Kidney (tissue), 14 donors: ENCODE data around the gene SLAMF9. TPM values are rescaled to one million over a fixed set of nuclear protein-coding genes. Genes with fewer than 3 reads are reported as not detected.

ENCODE experiments used
- DNase-seq, 5 donors: peaks; one replicate each; pipeline ENCODE4 v3.0.0-alpha.2; 2013 to 2020
- FAIRE-seq: peaks from 2 replicates; lab custom pipeline; 2012; peaks lifted over from hg19 to GRCh38; lab: Jason Lieb, UNC
- H3K27ac ChIP-seq, 2 donors: one replicate each; pipeline ENCODE4 v1.7.0; 2013; ENCODE audit warnings: low read depth in 2 of 2, low read length in 2 of 2, inconsistent platforms in 1 of 2
- H3K27me3 ChIP-seq: one replicate; pipeline ENCODE4 v1.7.1; 2013; ENCODE audit warnings: low read length, inconsistent platforms; ENCODE audit not compliant: control insufficient read depth, insufficient read depth
- H3K36me3 ChIP-seq, 3 donors: one replicate each; pipeline versions ENCODE4 v1.7.0 to v1.7.1; 2013; ENCODE audit warnings: low read length in 3 of 3, control low read depth in 1 of 3, inconsistent platforms in 1 of 3; ENCODE audit not compliant: insufficient read depth in 3 of 3, control insufficient read depth in 2 of 3
- H3K4me1 ChIP-seq, 3 donors: one replicate each; pipeline versions ENCODE4 v1.7.0 to v1.7.1; 2013; ENCODE audit warnings: low read length in 3 of 3, inconsistent platforms in 1 of 3, low read depth in 1 of 3; ENCODE audit not compliant: control insufficient read depth in 2 of 3, insufficient read depth in 2 of 3
- H3K4me3 ChIP-seq, 3 donors: one replicate each; pipeline versions ENCODE4 v1.7.0 to v1.8.1; 2013; ENCODE audit warnings: low read length in 3 of 3, control low read depth in 1 of 3, inconsistent platforms in 1 of 3
- H3K9ac ChIP-seq, 3 donors: one replicate each; pipeline versions ENCODE4 v1.7.0 to v1.7.1; 2013; ENCODE audit warnings: low read length in 3 of 3, control low read depth in 1 of 3, inconsistent platforms in 1 of 3
- H3K9me3 ChIP-seq, 3 donors: one replicate each; pipeline versions ENCODE4 v1.7.0 to v1.7.1; 2013; ENCODE audit warnings: low read length in 3 of 3, control low read depth in 1 of 3, inconsistent platforms in 1 of 3; ENCODE audit not compliant: control insufficient read depth in 2 of 3, insufficient read depth in 1 of 3
- intact Hi-C: fragments of 100-400 bp; cut with DNase I; formaldehyde crosslinking; loops from one replicate; pipeline ENCODE4 v1.11.1; 2022
- polyA plus RNA-seq: library from polyadenylated mRNA; stranded (reverse); fragments of 350-450 nt; fragmentation: Illumina TruSeq; extraction: RNeasy Lipid Tissue Mini Kit (QIAGEN cat#74804); gene quantifications from one replicate; pipeline ENCODE4 v1.2.3, GENCODE V29; 2014; ENCODE audit warnings: low read depth, low replicate concordance; ENCODE audit not compliant: insufficient read depth
- total RNA-seq: library from RNA; stranded (reverse); fragmentation: NEBNext Ultra II Directional; extraction: Animal tissue kit (Norgen Biotek cat#: 25700); gene quantifications from one replicate; pipeline ENCODE4 v1.2.1, GENCODE V29; 2021
- TF ChIP-seq, protein P1 (sequence below): IDR thresholded peaks from 3 replicates; pipeline ENCODE4 v1.5.1; 2012; ENCODE audit warnings: mild to moderate bottlenecking, moderate library complexity, borderline replicate concordance; ENCODE audit not compliant: insufficient read depth; ENCODE audit errors: extremely low read depth
- donor health status: control.
- donor health status: control.
- donor health status: control.
- donor health status: control.
- donor health status: control.
- donor health status: DM: yes; HTN: yes; CAD: no.
- donor health status: Normal renal cell carcinoma (clear cell type).

The SLAMF9 gene
- total and polyA plus RNA-seq, 2 donors from 2014 or later, result not detected

DNA sequence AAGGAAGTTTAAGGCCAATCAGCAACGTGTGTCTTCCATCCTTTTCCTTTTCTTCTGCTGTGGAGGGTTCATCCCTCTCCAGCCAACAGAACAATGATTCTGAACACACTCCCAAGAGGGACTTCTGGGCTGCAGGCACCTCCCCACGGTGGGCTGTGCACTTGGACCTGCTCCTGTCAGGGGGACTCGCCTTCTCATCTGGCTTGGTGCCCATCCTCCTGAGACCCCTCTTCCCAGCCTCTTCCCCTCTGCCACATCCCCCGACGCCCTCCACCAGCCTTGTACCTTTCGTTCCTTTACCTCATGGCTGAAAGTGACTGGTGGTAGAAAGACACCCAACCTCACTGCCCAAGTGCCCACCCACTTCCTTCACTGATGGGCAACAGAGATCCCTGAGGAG lies 26.0 kb upstream of the SLAMF9 start:
- no peak for DNase-seq
- intact Hi-C loops, result no loop called here
- Histone ChIP-seq H3K9ac (no peak overlapping the region), H3K4me1 (no peaks in the 10 kb centered on the region), H3K27ac (no peak overlapping the region), H3K36me3 (no peaks in the 10 kb centered on the region), H3K9me3 (no peaks in the 10 kb centered on the region), H3K4me3 (no peak overlapping the region), H3K27me3 (no peaks in the 10 kb centered on the region)
- TF ChIP-seq, protein P1, sequence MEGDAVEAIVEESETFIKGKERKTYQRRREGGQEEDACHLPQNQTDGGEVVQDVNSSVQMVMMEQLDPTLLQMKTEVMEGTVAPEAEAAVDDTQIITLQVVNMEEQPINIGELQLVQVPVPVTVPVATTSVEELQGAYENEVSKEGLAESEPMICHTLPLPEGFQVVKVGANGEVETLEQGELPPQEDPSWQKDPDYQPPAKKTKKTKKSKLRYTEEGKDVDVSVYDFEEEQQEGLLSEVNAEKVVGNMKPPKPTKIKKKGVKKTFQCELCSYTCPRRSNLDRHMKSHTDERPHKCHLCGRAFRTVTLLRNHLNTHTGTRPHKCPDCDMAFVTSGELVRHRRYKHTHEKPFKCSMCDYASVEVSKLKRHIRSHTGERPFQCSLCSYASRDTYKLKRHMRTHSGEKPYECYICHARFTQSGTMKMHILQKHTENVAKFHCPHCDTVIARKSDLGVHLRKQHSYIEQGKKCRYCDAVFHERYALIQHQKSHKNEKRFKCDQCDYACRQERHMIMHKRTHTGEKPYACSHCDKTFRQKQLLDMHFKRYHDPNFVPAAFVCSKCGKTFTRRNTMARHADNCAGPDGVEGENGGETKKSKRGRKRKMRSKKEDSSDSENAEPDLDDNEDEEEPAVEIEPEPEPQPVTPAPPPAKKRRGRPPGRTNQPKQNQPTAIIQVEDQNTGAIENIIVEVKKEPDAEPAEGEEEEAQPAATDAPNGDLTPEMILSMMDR, result no peak
- no peak for FAIRE-seq

DNA sequence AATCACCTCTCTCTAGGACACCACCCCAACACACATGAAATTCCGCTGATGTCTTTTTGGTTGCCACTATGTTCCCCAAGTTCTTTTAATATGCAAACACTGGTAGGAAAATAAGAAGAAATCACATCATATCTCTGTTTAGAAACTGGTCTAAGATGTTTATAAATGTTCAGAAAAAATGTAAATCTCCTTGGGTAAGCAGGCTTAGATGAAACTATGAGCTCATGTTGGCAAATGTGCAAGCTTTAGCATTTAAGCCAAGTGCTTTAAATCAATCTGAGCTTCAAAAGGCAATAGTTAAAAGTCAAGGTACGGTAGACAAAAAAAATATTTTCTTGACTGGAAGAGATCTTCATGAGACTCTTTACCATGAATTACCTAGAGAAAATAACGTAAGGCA lies 25.2 kb upstream of the SLAMF9 start:
- Histone ChIP-seq H3K9ac (no peak overlapping the region), H3K27ac (no peak overlapping the region), H3K36me3 (no peaks in the 10 kb centered on the region), H3K27me3 (no peaks in the 10 kb centered on the region), H3K9me3 (no peaks in the 10 kb centered on the region), H3K4me3 (no peak overlapping the region), H3K4me1 (no peaks in the 10 kb centered on the region)
- DNase-seq (no peak), FAIRE-seq (no peak)
- intact Hi-C loops, result no loop called here
- TF ChIP-seq, protein P1, result no peak

DNA sequence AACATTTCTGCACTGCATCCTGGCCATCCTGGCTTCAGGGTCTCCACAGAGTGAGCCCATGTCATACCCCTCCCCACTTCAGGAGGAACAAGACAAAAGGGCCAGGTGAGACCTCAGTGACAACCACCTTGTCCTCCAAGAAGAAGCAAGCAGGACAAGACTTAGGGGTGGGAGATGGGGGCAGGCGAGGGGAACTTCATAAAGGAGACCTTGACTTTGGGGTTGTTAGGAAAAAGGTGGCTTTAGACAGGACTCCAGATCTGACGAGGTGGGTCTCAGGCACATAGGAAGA lies 24.0 kb upstream of the SLAMF9 start:
- Histone ChIP-seq H3K9me3 (no peaks in the 10 kb centered on the region), H3K36me3 (no peaks in the 10 kb centered on the region), H3K9ac (no peak overlapping the region), H3K4me1 (no peaks in the 10 kb centered on the region), H3K27me3 (no peaks in the 10 kb centered on the region), H3K27ac (no peak overlapping the region), H3K4me3 (no peak overlapping the region)
- DNase-seq (no peak), FAIRE-seq (no peak)
- intact Hi-C loops, result no loop called here
- TF ChIP-seq, protein P1, result no peak

DNA sequence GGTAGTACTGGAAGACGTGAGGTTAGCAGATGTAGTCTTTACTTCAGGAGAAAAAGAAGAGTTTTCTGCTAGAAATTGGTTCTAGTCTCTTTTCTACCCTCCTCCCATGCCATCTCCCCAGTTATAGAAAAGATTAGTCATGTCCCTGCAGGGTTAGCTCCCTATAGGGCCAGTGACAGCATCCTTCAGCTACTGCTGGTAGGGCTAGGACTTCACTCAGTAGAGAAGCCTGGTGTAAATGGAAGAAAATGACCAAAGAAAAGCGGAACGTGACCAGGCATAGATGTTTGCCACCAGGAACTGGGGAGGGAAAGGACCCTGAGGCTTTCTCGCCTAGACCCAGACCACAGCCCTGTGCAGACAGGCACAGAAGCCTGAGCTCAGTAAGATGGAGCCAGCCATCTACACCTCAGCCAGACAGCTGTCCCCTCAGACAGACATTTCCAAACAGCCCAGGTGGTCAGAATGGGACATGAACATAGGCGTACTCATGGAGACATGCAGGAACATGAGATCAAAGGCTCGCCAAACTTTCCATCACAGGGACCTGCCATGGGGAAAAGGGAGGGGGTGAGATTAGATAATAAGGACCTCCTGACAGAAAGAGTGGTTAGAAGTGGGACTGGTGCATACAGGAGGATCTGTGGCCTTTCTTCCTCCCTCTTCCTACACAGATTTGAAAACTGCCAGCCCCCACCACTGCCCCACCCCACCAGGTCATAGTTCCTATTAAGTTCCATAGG lies 23.5 kb upstream of the SLAMF9 start:
- DNase-seq (no peak), FAIRE-seq (no peak)
- Histone ChIP-seq H3K4me3 (no peak overlapping the region), H3K27me3 (no peaks in the 10 kb centered on the region), H3K9ac (no peak overlapping the region), H3K36me3 (no peaks in the 10 kb centered on the region), H3K9me3 (no peaks in the 10 kb centered on the region), H3K4me1 (no peaks in the 10 kb centered on the region), H3K27ac (no peak overlapping the region)
- intact Hi-C loops, result no loop called here
- TF ChIP-seq, protein P1, result no peak
